ENCODE data around the gene GLT1D1. TPM values are rescaled to one million over a fixed set of nuclear protein-coding genes. Genes with fewer than 3 reads are reported as not detected.

The GLT1D1 gene
- total RNA-seq, 6 donors from 2014 or later = 4.1 to 8.3 (median 6.5) TPM

DNA sequence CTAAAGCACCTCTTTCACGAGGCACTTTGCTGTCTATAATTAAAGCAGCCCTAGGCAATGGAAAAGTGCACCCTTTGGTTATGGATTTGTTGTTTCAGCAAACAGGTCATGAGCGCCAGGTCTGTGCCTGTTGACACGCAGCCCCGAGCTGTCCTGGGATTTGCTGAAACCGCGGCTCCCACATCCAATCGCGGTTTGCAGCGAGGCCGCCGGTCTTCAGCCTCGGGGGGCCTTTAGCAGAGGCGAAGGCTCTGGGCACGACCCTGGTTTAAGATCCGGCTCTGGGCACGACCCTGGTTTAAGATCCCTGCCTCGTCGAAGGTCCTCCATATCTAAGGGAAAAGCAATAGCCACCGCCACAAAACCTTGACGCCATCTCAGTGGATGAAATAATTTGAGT lies 79.2 kb downstream of the GLT1D1 start:
- DNase-seq (peak in 1 of 2 donors; percentile 50), ATAC-seq (ENCODE audit: low FRiP score in 2 of 2) (no peak)
- 80 to 86% methylated on average over 15 to 20 of the region's 20 CpGs for WGBS, 2 donors
- TF ChIP-seq POLR2AphosphoS5 (IDR thresholded peaks at IDR 0.05) (no peak), EP300 (IDR thresholded peaks at IDR 0.05) (no peak), POLR2A (IDR thresholded peaks at IDR 0.05) (no peak)
- TF ChIP-seq, protein P1, sequence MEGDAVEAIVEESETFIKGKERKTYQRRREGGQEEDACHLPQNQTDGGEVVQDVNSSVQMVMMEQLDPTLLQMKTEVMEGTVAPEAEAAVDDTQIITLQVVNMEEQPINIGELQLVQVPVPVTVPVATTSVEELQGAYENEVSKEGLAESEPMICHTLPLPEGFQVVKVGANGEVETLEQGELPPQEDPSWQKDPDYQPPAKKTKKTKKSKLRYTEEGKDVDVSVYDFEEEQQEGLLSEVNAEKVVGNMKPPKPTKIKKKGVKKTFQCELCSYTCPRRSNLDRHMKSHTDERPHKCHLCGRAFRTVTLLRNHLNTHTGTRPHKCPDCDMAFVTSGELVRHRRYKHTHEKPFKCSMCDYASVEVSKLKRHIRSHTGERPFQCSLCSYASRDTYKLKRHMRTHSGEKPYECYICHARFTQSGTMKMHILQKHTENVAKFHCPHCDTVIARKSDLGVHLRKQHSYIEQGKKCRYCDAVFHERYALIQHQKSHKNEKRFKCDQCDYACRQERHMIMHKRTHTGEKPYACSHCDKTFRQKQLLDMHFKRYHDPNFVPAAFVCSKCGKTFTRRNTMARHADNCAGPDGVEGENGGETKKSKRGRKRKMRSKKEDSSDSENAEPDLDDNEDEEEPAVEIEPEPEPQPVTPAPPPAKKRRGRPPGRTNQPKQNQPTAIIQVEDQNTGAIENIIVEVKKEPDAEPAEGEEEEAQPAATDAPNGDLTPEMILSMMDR (IDR thresholded peaks at IDR 0.05) = no peak
- no peak overlapping the region for H3K4me3 ChIP-seq
- no peaks in the 10 kb centered on the region for H3K4me1 ChIP-seq
- no peaks in the 10 kb centered on the region for H3K36me3 ChIP-seq
- no peaks in the 10 kb centered on the region for H3K9me3 ChIP-seq
- no peak overlapping the region for H3K27ac ChIP-seq
- no peaks in the 10 kb centered on the region for H3K27me3 ChIP-seq

DNA sequence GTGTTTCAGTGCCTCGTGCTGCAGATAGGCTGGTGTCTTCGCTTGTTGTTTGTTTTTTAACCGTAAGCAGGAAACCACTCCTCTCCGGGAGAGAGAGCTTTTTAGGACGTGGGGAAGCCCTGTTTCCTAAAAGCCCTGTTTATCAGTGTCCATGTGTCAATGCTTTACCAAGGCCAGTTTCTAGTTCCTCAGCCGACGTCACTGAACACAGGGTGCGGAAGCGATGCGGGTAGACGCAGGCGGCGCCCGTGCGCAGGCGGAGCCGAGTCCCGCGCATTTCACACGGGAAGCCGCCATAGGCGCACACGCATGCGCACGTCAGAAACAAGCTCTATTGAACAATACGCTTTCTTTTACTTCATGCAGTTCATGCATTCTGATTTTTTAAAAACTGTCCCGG lies 79.8 kb downstream of the GLT1D1 start:
- no peaks in the 10 kb centered on the region for H3K27me3 ChIP-seq
- ATAC-seq (ENCODE audit: low FRiP score in 2 of 2) = no peak
- H3K4me1 ChIP-seq = no peaks in the 10 kb centered on the region
- no peak overlapping the region for H3K27ac ChIP-seq
- no peak overlapping the region for H3K4me3 ChIP-seq
- no peaks in the 10 kb centered on the region for H3K36me3 ChIP-seq
- DNase-seq = peak; percentile 19 to 79
- WGBS, 2 donors = 82 to 83% methylated on average over 27 of the region's 27 CpGs
- H3K9me3 ChIP-seq = no peaks in the 10 kb centered on the region
- TF ChIP-seq, protein P1 (IDR thresholded peaks at IDR 0.05) = no peak
- TF ChIP-seq POLR2A (IDR thresholded peaks at IDR 0.05) = no peak
- no peak for TF ChIP-seq POLR2AphosphoS5 (IDR thresholded peaks at IDR 0.05)
- TF ChIP-seq EP300 (IDR thresholded peaks at IDR 0.05) = no peak

DNA sequence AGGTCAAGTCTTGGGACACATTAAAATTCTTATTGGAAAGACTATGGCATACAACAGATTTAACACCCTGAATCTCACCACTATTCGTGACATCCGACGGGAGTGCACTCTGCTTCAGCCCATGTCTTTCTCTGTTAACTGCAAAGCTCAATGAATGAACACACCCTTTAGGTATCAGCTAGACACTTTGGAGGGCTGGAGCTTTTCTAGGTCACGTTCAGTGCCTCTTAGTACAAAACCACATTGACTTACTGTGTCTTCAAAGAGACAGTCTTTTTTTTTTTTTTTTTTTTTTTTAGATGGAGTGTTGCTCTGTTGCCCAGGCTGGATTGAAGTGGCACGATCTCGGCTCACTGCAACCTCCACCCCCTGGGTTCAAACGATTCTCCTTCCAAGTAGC lies 80.6 kb downstream of the GLT1D1 start:
- Histone ChIP-seq H3K36me3 (no peaks in the 10 kb centered on the region), H3K9me3 (no peaks in the 10 kb centered on the region), H3K4me3 (no peak overlapping the region), H3K27me3 (no peaks in the 10 kb centered on the region), H3K27ac (no peak overlapping the region), H3K4me1 (no peaks in the 10 kb centered on the region)
- no peak for TF ChIP-seq POLR2A (IDR thresholded peaks at IDR 0.05)
- no peak for TF ChIP-seq POLR2AphosphoS5 (IDR thresholded peaks at IDR 0.05)
- TF ChIP-seq EP300 (IDR thresholded peaks at IDR 0.05) = no peak
- TF ChIP-seq, protein P1 (IDR thresholded peaks at IDR 0.05) = no peak
- DNase-seq (peak in 1 of 2 donors; percentile 8), ATAC-seq (ENCODE audit: low FRiP score in 2 of 2) (no peak)
- WGBS, 2 donors = 84 to 91% methylated on average over 7 of the region's 7 CpGs

DNA sequence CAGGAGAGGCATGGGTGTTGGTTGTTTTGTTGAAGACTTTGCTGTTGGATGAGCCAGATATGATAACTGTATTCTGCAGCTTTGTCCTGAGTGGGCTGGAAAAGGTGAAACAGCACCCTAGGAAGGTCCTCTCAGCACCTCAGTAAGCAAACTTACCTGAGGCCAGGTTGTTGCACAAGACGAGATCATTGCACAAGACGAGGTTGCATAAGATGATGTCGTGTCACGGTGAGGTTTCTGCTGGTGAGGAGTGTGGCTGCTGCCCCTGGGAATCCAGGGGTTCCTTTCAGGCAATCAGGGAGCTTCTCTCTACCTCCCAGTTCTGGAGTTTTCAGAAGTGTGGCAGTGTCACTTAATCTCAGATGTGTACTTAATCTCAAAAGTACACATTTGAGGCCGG lies 85.6 kb downstream of the GLT1D1 start:
- H3K4me3 ChIP-seq = no peak overlapping the region
- TF ChIP-seq POLR2AphosphoS5 (IDR thresholded peaks at IDR 0.05) (peak; percentile 23 to 41), POLR2A (IDR thresholded peaks at IDR 0.05) (no peak), EP300 (IDR thresholded peaks at IDR 0.05) (peak in 1 of 4 donors; percentile 50)
- TF ChIP-seq, protein P1 (IDR thresholded peaks at IDR 0.05) = no peak
- no peaks in the 10 kb centered on the region for H3K36me3 ChIP-seq
- no peaks in the 10 kb centered on the region for H3K4me1 ChIP-seq
- no peak overlapping the region for H3K27ac ChIP-seq
- no peaks in the 10 kb centered on the region for H3K27me3 ChIP-seq
- DNase-seq = peak in 1 of 2 donors; percentile 74
- 61 to 74% methylated on average over 5 of the region's 5 CpGs for WGBS, 2 donors
- H3K9me3 ChIP-seq = no peaks in the 10 kb centered on the region
- ATAC-seq (ENCODE audit: low FRiP score in 2 of 2) = no peak

DNA sequence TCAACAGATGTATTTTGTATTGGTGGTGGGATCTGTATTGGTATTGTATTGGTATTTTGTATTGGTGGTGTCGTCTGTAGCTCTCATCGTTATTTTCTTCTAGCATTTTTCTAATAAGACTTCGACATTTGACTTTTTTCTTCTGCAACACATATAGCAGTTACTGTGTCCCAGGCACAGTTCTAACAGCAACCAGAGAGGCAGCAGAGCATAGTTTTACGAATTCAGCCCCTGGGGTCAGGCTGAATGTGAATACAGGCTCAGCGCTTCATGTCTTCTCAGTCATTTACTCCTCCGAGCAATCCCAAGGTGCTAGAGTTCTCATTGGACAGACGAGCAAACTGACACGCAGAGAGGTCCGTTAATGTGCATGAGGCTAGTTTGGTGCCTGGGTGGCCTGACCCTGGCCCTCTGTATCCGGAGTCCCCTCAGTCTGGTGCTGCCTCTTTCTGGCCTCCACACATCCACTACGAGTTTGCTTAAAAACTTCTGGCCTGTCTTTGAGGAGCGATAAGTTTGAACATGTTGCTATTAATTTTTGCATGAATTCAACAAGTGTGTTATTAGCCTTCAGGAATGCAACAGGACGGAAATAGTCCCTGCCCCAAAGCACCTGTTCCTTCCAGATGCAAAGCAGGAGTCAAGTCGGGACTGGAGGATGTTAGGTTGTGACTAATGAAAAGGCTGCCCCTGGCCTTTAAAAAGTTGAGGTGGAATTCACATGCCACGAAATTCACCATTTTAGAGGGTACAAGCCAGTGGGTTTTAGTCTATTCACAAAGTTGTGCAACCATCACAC lies 87.0 kb downstream of the GLT1D1 start:
- Histone ChIP-seq H3K36me3 (no peaks in the 10 kb centered on the region), H3K27ac (no peak overlapping the region), H3K27me3 (no peaks in the 10 kb centered on the region), H3K4me3 (no peak overlapping the region), H3K4me1 (no peaks in the 10 kb centered on the region), H3K9me3 (no peaks in the 10 kb centered on the region)
- DNase-seq (peak in 1 of 2 donors; percentile 11), ATAC-seq (ENCODE audit: low FRiP score in 2 of 2) (no peak)
- TF ChIP-seq EP300 (IDR thresholded peaks at IDR 0.05) (no peak), POLR2A (IDR thresholded peaks at IDR 0.05) (no peak), POLR2AphosphoS5 (IDR thresholded peaks at IDR 0.05) (no peak)
- TF ChIP-seq, protein P1 (IDR thresholded peaks at IDR 0.05) = no peak
- WGBS, 2 donors = 87 to 91% methylated on average over 11 to 15 of the region's 15 CpGs

Measured in upper lobe of left lung (tissue), 6 donors.